Non-pigmented ciliary epithelial cell (primary cell): ENCODE data around the gene C6orf52.
"Not testable (repeated sequence)": the region's sequence is repeated elsewhere in the genome, so short reads cannot be mapped to it uniquely, and the experiment has no call there.

ENCODE experiments used
- DNase-seq: peaks from one replicate; pipeline ENCODE4 v3.0.0-alpha.2; 2010; ENCODE audit warnings: low read depth

C6orf52 gene

GRCh38 chr6:10695086-10695657 lies 756 bp upstream of the C6orf52 start:
- DNase-seq, result no peak

GRCh38 chr6:10692965-10693538 lies 1.4 kb downstream of the C6orf52 start:
- DNase-seq, result no peak

- no peak for DNase-seq
Observed at GRCh38 chr6:10690651-10691445, 3.6 kb downstream of the C6orf52 start.

- no peak for DNase-seq
Observed at GRCh38 chr6:10687582-10687981, 6.8 kb downstream of the C6orf52 start.

GRCh38 chr6:10686901-10687300 lies 7.5 kb downstream of the C6orf52 start:
- DNase-seq, result no peak

GRCh38 chr6:10685092-10685915 lies 9.1 kb downstream of the C6orf52 start:
- DNase-seq, result no peak

GRCh38 chr6:10684618-10685017 lies 9.8 kb downstream of the C6orf52 start:
- DNase-seq, result no peak

GRCh38 chr6:10682355-10682988 lies 11.9 kb downstream of the C6orf52 start:
- no peak for DNase-seq

- no peak for DNase-seq
Observed at GRCh38 chr6:10681795-10682194, 12.6 kb downstream of the C6orf52 start.

GRCh38 chr6:10678456-10678855 lies 16.0 kb downstream of the C6orf52 start:
- DNase-seq, result no peak

GRCh38 chr6:10676403-10676802 lies 18.0 kb downstream of the C6orf52 start:
- DNase-seq, result no peak

- no peak for DNase-seq
Observed at GRCh38 chr6:10668126-10668917, 26.1 kb downstream of the C6orf52 start.

- not testable (repeated sequence) for DNase-seq
Observed at GRCh38 chr6:10665595-10665994, 28.8 kb downstream of the C6orf52 start.

- DNase-seq, result no peak
Observed at GRCh38 chr6:10662742-10663141, 31.7 kb downstream of the C6orf52 start.

GRCh38 chr6:10662207-10662606 lies 32.2 kb downstream of the C6orf52 start:
- DNase-seq, result no peak

- not testable (repeated sequence) for DNase-seq
Observed at GRCh38 chr6:10660431-10661191, 33.8 kb downstream of the C6orf52 start.

- DNase-seq, result no peak
Observed at GRCh38 chr6:10659699-10660348, 34.6 kb downstream of the C6orf52 start.

GRCh38 chr6:10658910-10659698 lies 35.3 kb downstream of the C6orf52 start:
- no peak for DNase-seq

- no peak for DNase-seq
Observed at GRCh38 chr6:10655508-10656055, 38.8 kb downstream of the C6orf52 start.
